Measurements from ENCODE around the gene ACCS.

GRCh38 chr11:44028816-44029506 lies 37.1 kb upstream of the ACCS start:
- TF ChIP-seq CTCF (IDR thresholded peaks at IDR 0.05; ENCODE audit: poor library complexity, severe bottlenecking) = no peak
- no peak for TF ChIP-seq POLR2AphosphoS5 (IDR thresholded peaks at IDR 0.05)
- TF ChIP-seq EP300 (conservative IDR thresholded peaks at IDR 0.05; ENCODE audit: poor library complexity, severe bottlenecking) = no peak
- TF ChIP-seq SMC3 (conservative IDR thresholded peaks at IDR 0.05; ENCODE audit: poor library complexity) = no peak
- no peak for TF ChIP-seq EZH2 (IDR thresholded peaks at IDR 0.05; ENCODE audit: borderline replicate concordance, insufficient read depth, low read length, poor library complexity, severe bottlenecking)

All from neural cell (in vitro differentiated cells).